Body of pancreas (tissue), 4 donors: ENCODE measurements around the gene SRRM2. TPM values are rescaled to one million over a fixed set of nuclear protein-coding genes. Genes with fewer than 3 reads are reported as not detected.

ENCODE experiments used
- ATAC-seq: fragments of 150-250 bp; one replicate; pipeline ENCODE4 v1.9.1; 2016
- DNase-seq, 4 donors: peaks; one replicate each; pipeline ENCODE4 v3.0.0-alpha.2; 2019
- H3K27ac ChIP-seq, 4 donors: fragments of 200-600 bp; sonication (generic); 1 replicate in 3 of 4; 2 replicates in 1 of 4; pipeline versions ENCODE4 v1.5.1 to v1.6.1; 2016 to 2019; ENCODE audit warnings: mild to moderate bottlenecking in 1 of 4, mixed read lengths in 1 of 4, moderate library complexity in 1 of 4
- H3K27me3 ChIP-seq, 2 donors: fragments of 200-600 bp; sonication (generic); one replicate each; pipeline ENCODE4 v1.6.0; 2016; ENCODE audit warnings: mild to moderate bottlenecking in 1 of 2
- H3K36me3 ChIP-seq, 2 donors: fragments of 200-600 bp; sonication (generic); replicated peaks in 1 of 2; 2 replicates each; pipeline ENCODE4 v1.5.1; 2016; ENCODE audit warnings: low read depth in 2 of 2; ENCODE audit not compliant: insufficient read depth in 1 of 2
- H3K4me1 ChIP-seq: fragments of 200-600 bp; sonication (generic); one replicate; pipeline ENCODE4 v1.6.0; 2016
- H3K4me3 ChIP-seq, 2 donors: fragments of 200-600 bp; sonication (generic); 1 replicate in 1 of 2; 2 replicates in 1 of 2; pipeline ENCODE4 v1.5.1; 2016 to 2019
- H3K9me3 ChIP-seq, 3 donors: fragments of 200-600 bp; sonication (generic); 1 replicate in 2 of 3; 2 replicates in 1 of 3; pipeline ENCODE4 v1.5.1; 2016
- POLR2A ChIP-seq, 3 donors: fragments of 450-650 bp; IDR thresholded peaks; one replicate each; pipeline ENCODE4 v1.6.1; 2016; ENCODE audit warnings: antibody characterized with exemption in 3 of 3, mild to moderate bottlenecking in 2 of 3
- WGBS, 2 donors: methylation state at CpG; one replicate each; pipeline ENCODE4 v1.1.5; 2017; 5-methylcytosine and 5-hydroxymethylcytosine counted together
- intact Hi-C: fragments of 100-400 bp; cut with DNase I; formaldehyde crosslinking; loops from one replicate; pipeline ENCODE4 v1.15.1; 2023
- total RNA-seq, 2 donors: library from RNA; depleted of rRNA; stranded (reverse); fragments of >200 nt; gene quantifications; one replicate each; pipeline ENCODE4 v1.1.0, GENCODE V29; 2016
- TF ChIP-seq, protein P1 (sequence below), 7 experiments: fragments of 450-650 bp in 4 of 7; fragments of 200-600 bp in 3 of 7; sonication (generic) in 3 of 7; IDR thresholded peaks; one replicate each; pipeline ENCODE4 v1.5.1; 2016 to 2019; ENCODE audit warnings: antibody characterized with exemption in 7 of 7

The SRRM2 gene
- 1,000 to 10,000 TPM in 1 of 2 donors, 100 to 1,000 TPM in 1; 231 to 1,198 TPM for total RNA-seq

GRCh38 chr16:2752035-2752849, at the start of gene SRRM2:
SRRM2 (plus strand) TSS chr16:2752638; CDS start chr16:2756365, 3,727 bp downstream.
- intact Hi-C loops = no loop called here
- ATAC-seq = peak; percentile 92
- peak within 1 kb of the TSS; percentile 94 to 100 (median 98) for H3K27ac ChIP-seq
- H3K4me3 ChIP-seq = peak within 1 kb of the TSS; percentile 38 to 73
- peak; percentile 93 to 95 (median 94) for DNase-seq
- no peaks in the 10 kb centered on the region for H3K9me3 ChIP-seq
- no peaks in the 10 kb centered on the region for H3K36me3 ChIP-seq
- no peaks in the 10 kb centered on the region for H3K27me3 ChIP-seq
- WGBS, 2 donors = 2 to 20% methylated on average over 11 to 86 of the region's 99 CpGs
- TF ChIP-seq, protein P1, sequence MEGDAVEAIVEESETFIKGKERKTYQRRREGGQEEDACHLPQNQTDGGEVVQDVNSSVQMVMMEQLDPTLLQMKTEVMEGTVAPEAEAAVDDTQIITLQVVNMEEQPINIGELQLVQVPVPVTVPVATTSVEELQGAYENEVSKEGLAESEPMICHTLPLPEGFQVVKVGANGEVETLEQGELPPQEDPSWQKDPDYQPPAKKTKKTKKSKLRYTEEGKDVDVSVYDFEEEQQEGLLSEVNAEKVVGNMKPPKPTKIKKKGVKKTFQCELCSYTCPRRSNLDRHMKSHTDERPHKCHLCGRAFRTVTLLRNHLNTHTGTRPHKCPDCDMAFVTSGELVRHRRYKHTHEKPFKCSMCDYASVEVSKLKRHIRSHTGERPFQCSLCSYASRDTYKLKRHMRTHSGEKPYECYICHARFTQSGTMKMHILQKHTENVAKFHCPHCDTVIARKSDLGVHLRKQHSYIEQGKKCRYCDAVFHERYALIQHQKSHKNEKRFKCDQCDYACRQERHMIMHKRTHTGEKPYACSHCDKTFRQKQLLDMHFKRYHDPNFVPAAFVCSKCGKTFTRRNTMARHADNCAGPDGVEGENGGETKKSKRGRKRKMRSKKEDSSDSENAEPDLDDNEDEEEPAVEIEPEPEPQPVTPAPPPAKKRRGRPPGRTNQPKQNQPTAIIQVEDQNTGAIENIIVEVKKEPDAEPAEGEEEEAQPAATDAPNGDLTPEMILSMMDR (IDR thresholded peaks at IDR 0.05) = peak in 4 of 7 experiments; percentile 12 to 39 (median 18)
- peak; percentile 79 to 98 (median 94) for TF ChIP-seq POLR2A (IDR thresholded peaks at IDR 0.05)
- peaks cover 53% of the 10 kb centered on the region for H3K4me1 ChIP-seq

GRCh38 chr16:2702871-2703745, 49.3 kb upstream of the SRRM2 start:
- no peaks in the 10 kb centered on the region for H3K9me3 ChIP-seq
- TF ChIP-seq POLR2A (IDR thresholded peaks at IDR 0.05) = no peak
- TF ChIP-seq, protein P1 (IDR thresholded peaks at IDR 0.05) = no peak
- DNase-seq (peak in 1 of 4 donors; percentile 28), ATAC-seq (no peak)
- no peaks in the 10 kb centered on the region for H3K4me1 ChIP-seq
- intact Hi-C loops = no loop called here
- no peak overlapping the region for H3K4me3 ChIP-seq
- no peaks in the 10 kb centered on the region for H3K27me3 ChIP-seq
- H3K27ac ChIP-seq = no peak overlapping the region
- 66 to 82% methylated on average over 6 to 27 of the region's 28 CpGs for WGBS, 2 donors
- H3K36me3 ChIP-seq = peaks cover 11 to 22% of the 10 kb centered on the region in 2 donors

DNA sequence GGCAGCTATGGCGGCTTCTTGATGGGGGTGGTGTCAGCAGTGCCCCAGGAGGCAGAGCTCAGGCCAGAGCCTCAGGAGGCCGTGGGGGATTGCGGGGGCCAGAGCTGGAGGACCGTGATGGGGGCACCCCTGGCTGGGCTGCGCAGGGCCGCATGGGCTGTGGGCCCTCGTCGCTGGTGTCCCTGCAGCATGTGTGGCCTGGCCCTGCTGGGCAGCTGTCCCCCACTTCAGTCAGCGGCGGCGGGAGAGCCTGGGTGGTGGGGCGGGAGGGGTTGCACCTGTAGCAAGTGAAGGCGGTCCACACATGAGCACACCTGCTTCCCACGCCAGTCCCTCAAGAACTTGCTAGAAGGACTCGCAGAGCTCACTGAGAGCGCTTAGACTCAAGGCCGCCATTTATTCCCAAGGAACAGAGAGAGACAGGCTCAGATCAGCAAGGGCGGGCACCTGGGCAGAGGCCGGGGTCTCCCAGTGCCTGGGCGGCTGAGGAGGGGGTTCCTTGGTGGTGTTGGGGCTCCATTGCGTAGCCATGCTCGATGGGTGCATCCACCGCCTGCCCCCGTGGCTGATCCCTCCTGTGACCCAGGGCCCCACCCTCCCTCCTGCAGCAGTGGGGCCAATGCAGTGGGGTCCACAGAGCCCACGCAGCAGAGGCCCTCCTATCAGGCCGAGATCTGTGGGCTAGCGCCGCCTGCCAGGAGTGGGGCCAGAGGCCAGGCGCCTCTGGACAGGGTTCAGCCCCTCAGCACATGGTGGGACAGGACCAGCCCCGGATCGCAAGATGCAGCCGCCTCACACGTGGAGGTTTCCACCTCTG, 48.1 kb upstream of the SRRM2 start:
- Histone ChIP-seq H3K27ac (no peak overlapping the region), H3K4me3 (no peak overlapping the region), H3K27me3 (no peaks in the 10 kb centered on the region), H3K36me3 (peaks cover 12 to 14% of the 10 kb centered on the region in 2 donors), H3K9me3 (no peaks in the 10 kb centered on the region), H3K4me1 (no peaks in the 10 kb centered on the region)
- 90 to 95% methylated on average over 11 to 30 of the region's 33 CpGs for WGBS, 2 donors
- ATAC-seq = no peak
- intact Hi-C loops = no loop called here
- TF ChIP-seq, protein P1 (IDR thresholded peaks at IDR 0.05) = no peak
- TF ChIP-seq POLR2A (IDR thresholded peaks at IDR 0.05) = no peak
- no peak for DNase-seq

DNA sequence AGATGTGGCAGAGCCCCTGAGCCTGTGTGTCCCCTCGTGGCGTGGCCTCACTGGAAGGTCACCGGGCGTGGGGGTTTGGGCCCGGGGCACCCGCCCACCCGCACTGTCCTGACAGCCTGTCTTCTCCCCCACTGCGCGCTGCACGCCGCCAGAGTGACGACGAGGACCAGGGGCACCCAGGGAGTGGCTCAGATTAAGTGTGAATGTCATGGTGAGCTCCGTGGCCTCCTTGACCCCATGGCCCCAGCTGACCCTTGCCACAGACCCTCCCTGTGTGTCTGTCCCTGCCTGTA, 47.5 kb upstream of the SRRM2 start:
- 94% methylated on average over 14 of the region's 14 CpGs; no CpG with 5 or more reads in 1 of the 2 donors for WGBS, 2 donors
- peaks cover 11 to 12% of the 10 kb centered on the region in 2 donors for H3K36me3 ChIP-seq

More for the DNA sequence above, 47.5 kb upstream of the SRRM2 start:
- Histone ChIP-seq H3K9me3 (no peaks in the 10 kb centered on the region), H3K4me1 (no peaks in the 10 kb centered on the region), H3K27ac (no peak overlapping the region), H3K27me3 (no peaks in the 10 kb centered on the region), H3K4me3 (no peak overlapping the region)
- no peak for TF ChIP-seq POLR2A (IDR thresholded peaks at IDR 0.05)
- TF ChIP-seq, protein P1 (IDR thresholded peaks at IDR 0.05) = no peak
- no peak for DNase-seq
- ATAC-seq = no peak
- intact Hi-C loops = no loop called here
